A549 (cell line): ENCODE measurements around the gene PRPF40A.
"Not testable (repeated sequence)": the region's sequence is repeated elsewhere in the genome, so short reads cannot be mapped to it uniquely, and the experiment has no call there.

ENCODE experiments used
- CEBPB ChIP-seq, 2 experiments: fragments of >200 bp in 1 of 2; sonication (Bioruptor Twin) in 1 of 2; formaldehyde crosslinking in 1 of 2; IDR thresholded peaks; 2 replicates each; pipeline ENCODE4 v1.6.1; 2012 to 2016
- EP300 ChIP-seq, 2 experiments: fragments of >200 bp; sonication (Bioruptor Twin); formaldehyde crosslinking; IDR thresholded peaks; 2 replicates in 1 of 2; 3 replicates in 1 of 2; pipeline ENCODE4 v1.6.1; 2016 to 2017
- NFE2L2 ChIP-seq: fragments of 150-350 bp; conservative IDR thresholded peaks from 2 replicates; pipeline ENCODE4 v1.6.1; 2014; ENCODE audit warnings: low read length
- NR3C1 ChIP-seq: fragments of >200 bp; sonication (Bioruptor Twin); formaldehyde crosslinking; IDR thresholded peaks from 3 replicates; pipeline ENCODE4 v1.6.1; 2017
- POLR2A ChIP-seq: IDR thresholded peaks from 2 replicates; pipeline ENCODE4 v1.6.1; 2012; ENCODE audit warnings: mild to moderate bottlenecking, low read length
- TF ChIP-seq, protein P1 (sequence below): fragments of >200 bp; sonication (Bioruptor Twin); formaldehyde crosslinking; IDR thresholded peaks from 3 replicates; pipeline ENCODE4 v1.5.1; 2016
- TF ChIP-seq, protein P2 (sequence below): fragments of 200-600 bp; sonication (generic); IDR thresholded peaks from 2 replicates; pipeline ENCODE4 v1.6.1; 2016; ENCODE audit warnings: antibody characterized with exemption, mild to moderate bottlenecking, moderate library complexity
- TF ChIP-seq, protein P3 (sequence below): IDR thresholded peaks from 2 replicates; pipeline ENCODE4 v1.6.1; 2012

DNA sequence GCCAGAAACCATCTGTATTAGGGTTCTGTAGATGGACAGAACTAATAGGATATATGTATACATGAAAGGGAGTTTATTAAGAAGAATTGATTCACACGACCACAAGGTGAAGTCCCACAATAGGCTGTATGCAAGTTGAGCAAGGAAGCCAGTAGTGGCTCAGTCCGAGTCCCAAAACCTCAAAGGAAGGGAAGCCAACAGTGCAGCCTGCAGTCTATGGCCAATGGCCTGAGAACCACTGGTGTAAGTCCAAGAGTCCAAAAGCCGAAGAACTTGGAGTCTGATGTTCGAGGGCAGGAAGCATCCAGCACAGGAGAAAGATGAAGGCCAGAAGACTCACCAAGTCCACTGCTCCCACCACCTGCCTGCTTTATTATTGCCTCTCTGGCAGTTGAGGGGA lies 45.9 kb upstream of the PRPF40A start:
- TF ChIP-seq, protein P1, sequence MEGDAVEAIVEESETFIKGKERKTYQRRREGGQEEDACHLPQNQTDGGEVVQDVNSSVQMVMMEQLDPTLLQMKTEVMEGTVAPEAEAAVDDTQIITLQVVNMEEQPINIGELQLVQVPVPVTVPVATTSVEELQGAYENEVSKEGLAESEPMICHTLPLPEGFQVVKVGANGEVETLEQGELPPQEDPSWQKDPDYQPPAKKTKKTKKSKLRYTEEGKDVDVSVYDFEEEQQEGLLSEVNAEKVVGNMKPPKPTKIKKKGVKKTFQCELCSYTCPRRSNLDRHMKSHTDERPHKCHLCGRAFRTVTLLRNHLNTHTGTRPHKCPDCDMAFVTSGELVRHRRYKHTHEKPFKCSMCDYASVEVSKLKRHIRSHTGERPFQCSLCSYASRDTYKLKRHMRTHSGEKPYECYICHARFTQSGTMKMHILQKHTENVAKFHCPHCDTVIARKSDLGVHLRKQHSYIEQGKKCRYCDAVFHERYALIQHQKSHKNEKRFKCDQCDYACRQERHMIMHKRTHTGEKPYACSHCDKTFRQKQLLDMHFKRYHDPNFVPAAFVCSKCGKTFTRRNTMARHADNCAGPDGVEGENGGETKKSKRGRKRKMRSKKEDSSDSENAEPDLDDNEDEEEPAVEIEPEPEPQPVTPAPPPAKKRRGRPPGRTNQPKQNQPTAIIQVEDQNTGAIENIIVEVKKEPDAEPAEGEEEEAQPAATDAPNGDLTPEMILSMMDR = not testable (repeated sequence)
- TF ChIP-seq NR3C1; EP300 (IDR thresholded peaks at IDR 0.05); POLR2A; CEBPB (IDR thresholded peaks at IDR 0.05); NFE2L2: not testable (repeated sequence)
- TF ChIP-seq, protein P2, sequence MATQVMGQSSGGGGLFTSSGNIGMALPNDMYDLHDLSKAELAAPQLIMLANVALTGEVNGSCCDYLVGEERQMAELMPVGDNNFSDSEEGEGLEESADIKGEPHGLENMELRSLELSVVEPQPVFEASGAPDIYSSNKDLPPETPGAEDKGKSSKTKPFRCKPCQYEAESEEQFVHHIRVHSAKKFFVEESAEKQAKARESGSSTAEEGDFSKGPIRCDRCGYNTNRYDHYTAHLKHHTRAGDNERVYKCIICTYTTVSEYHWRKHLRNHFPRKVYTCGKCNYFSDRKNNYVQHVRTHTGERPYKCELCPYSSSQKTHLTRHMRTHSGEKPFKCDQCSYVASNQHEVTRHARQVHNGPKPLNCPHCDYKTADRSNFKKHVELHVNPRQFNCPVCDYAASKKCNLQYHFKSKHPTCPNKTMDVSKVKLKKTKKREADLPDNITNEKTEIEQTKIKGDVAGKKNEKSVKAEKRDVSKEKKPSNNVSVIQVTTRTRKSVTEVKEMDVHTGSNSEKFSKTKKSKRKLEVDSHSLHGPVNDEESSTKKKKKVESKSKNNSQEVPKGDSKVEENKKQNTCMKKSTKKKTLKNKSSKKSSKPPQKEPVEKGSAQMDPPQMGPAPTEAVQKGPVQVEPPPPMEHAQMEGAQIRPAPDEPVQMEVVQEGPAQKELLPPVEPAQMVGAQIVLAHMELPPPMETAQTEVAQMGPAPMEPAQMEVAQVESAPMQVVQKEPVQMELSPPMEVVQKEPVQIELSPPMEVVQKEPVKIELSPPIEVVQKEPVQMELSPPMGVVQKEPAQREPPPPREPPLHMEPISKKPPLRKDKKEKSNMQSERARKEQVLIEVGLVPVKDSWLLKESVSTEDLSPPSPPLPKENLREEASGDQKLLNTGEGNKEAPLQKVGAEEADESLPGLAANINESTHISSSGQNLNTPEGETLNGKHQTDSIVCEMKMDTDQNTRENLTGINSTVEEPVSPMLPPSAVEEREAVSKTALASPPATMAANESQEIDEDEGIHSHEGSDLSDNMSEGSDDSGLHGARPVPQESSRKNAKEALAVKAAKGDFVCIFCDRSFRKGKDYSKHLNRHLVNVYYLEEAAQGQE = not testable (repeated sequence)
- TF ChIP-seq, protein P3, sequence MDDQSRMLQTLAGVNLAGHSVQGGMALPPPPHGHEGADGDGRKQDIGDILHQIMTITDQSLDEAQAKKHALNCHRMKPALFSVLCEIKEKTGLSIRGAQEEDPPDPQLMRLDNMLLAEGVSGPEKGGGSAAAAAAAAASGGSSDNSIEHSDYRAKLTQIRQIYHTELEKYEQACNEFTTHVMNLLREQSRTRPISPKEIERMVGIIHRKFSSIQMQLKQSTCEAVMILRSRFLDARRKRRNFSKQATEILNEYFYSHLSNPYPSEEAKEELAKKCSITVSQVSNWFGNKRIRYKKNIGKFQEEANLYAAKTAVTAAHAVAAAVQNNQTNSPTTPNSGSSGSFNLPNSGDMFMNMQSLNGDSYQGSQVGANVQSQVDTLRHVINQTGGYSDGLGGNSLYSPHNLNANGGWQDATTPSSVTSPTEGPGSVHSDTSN = not testable (repeated sequence)
